Measurements from ENCODE around the gene COA8.

COA8 gene

DNA sequence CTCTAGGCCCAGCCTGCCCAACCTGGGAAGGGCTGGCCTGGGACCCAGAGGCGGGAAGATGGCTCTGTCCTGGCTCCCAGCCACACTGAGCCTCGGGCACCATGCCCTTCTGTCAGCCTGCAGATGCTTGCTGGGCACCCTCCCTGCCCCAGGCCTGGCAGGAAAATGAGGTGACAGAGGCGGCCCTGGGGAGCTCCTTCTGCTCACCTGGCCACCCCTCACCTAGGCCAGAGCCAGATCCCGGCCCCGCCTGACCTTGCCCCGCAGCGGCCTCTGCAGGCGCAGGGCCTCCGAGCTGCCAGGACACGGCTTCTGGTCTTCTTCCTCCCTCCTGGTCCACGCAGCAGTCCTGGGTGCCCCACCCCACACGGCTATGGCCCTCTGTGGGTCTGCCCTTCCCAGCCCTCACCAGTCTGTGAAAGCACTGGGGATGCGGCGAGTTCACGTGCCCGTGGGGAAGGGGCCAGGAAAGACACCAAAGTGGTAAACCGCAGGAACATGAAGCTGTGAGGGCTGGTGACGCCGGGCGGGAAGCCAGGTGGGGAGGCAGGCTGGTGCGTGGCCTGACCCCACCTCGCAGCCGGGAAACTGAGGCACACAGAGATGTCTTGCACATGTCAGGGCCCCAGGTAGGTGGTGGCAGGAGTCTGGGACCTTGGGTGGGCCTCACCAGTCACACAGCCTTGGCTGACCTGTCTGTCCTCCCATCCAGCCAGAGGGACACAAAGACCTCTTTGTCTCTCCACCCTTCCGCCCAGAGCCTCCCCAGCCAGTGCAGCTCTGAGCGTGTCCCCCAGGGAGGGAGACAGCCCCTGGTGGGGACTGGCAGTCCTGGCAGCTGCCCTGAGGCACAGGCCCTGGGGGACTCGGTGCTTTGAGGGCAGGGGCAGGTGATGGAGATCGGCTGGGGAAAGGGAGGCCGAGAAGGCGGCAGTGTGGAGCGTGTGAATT is 13.1 kb upstream of the COA8 start:
- no peak for DNase-seq (ENCODE audit: low spot score)

GRCh38 chr14:103550451-103551337 is 12.1 kb upstream of the COA8 start:
- no peak for DNase-seq (ENCODE audit: low spot score)

DNA sequence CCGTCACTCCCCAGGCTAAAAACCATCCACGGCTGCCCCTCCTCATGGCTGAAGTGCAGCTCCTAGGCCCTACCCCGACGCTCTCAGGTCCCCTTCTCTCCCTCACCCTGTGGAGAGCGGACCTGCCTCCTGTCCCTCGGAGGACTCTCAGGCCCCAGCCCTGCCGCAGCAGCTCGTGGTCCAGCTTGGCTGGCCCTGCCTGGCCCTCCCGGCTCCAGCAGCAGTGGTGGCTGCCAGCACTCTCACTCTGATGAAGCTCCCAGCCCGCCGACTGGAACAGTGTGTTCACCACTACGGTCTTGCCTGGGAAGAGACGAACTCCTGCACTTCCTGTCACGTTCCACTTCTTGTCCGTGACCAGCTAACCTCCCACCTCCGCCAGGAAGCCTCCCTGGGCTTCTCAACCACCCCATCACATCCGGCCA is 11.4 kb upstream of the COA8 start:
- no peak for DNase-seq (ENCODE audit: low spot score)

DNA sequence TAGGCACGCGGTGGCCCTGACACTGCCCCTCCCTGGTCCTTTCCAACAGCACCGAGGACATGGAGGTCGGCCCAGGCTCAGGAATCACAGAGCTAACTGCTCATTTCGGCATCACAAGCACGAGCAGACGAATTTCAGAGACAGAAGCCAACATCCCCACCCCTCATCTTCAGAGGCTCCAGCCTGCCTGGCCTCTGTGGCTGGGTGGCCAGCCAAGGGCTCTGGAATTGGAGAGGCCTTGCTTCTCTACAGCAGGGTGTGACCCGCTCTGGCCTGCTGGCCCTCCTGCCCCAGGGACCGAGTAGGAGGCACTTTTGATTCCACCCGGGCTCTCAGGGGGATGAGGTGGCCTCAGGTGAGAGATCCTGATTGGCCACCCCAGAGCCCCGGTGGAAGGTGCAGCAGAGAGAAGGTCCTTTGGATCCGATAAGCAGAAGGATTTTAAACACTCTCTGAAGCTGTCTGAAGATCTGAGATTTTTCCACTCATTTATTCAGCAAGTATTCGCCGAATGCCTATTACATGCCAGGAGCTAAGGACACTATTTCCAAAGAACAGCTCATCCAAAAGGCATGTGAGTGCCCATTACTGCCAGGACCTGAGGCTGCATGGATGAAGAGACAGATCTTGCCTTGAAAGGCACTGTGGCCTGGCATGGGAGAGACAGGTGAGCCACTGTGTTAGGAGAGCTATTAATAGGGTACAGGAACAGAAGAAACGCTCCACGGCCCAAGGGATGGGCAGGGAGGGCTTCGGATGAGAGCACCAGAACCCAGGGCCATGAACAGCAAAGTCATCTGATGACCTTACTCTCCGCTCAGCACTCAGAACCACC is 10.5 kb upstream of the COA8 start:
- no peak for DNase-seq (ENCODE audit: low spot score)

- no peak for DNase-seq (ENCODE audit: low spot score)
These were observed 9.9 kb upstream of the COA8 start for GRCh38 chr14:103552846-103553210.

GRCh38 chr14:103555559-103556337 is 7.0 kb upstream of the COA8 start:
- no peak for DNase-seq (ENCODE audit: low spot score)

GRCh38 chr14:103556946-103557758 is 5.6 kb upstream of the COA8 start:
- DNase-seq (ENCODE audit: low spot score): no peak

GRCh38 chr14:103558071-103558882 is 4.5 kb upstream of the COA8 start:
- no peak for DNase-seq (ENCODE audit: low spot score)

- DNase-seq (ENCODE audit: low spot score): no peak
These were observed 3.0 kb upstream of the COA8 start for GRCh38 chr14:103559766-103560165.

GRCh38 chr14:103560691-103561090 is 2.1 kb upstream of the COA8 start:
- DNase-seq (ENCODE audit: low spot score): no peak

DNA sequence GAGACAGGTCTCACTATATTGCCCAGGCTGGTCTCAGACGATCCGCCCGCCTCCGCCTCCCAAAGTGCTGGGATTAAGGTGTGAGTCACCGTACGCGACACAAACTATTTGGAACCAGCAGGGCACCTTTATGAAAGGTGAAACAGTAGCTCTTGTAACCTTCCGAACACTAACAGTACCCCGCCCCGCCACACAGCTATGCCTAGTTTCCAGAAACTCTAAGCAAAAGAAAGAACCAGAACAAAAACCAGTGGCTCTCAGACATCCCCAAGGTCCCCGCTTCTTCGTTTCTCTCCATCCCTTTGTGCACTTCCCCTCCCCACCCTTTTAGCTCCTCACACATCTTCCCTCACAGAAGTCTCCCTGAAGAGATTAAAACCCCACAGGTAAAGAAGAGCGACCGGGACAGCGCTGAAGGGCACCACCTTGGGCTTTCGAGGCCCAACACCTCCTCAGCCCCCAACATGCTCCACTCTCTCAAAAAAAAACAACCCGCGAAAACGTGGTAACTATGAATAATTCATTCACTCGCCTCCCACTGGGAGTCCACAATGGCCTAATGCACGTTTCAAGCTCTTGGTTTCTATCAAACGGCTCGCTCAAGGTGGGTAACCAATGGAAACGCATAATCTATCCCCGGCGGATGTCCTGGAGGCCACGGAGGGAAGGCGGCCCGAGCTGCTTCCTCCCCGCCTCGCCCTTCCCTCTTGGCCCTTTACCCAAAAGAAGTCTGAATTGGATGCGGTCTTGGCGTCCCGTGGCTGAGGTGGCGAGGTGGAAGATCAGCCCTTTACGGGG is 1.2 kb upstream of the COA8 start:
- no peak for DNase-seq (ENCODE audit: low spot score)

DNA sequence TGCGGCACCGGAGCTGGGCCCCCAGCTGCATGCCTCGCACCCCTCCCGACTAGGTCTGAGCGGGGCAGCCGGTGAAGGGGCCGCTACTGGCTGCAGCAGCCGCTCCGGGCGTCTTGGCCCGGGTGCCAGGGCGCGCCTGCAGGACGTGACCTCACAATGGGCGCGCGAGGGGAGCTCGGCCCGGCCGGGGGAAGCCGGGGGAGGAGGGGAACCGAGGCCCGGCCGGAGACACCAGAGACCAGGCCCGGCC is 656 bp upstream of the COA8 start:
- DNase-seq (ENCODE audit: low spot score): no peak

DNA sequence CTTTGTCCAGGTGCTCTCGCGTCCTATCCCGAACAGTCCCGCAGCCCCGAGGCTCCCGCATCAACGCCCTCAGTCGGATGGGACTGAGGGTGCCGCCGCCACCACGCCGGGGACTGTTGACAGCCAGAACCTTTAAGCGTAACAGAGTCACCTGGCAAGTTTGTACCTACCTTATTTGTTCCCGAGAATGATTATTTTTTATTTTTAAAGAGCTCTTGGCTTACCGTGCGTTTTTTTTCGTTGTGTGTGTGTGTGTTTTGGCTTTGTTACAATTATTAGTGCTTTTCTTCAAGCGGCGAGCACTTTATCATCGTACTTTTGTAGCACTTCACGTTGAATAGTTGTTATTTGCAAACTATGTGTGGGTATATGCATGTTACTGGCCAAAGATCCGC is 463 bp downstream of the COA8 start:
- DNase-seq (ENCODE audit: low spot score): no peak

- DNase-seq (ENCODE audit: low spot score): no peak
These were observed 1.2 kb downstream of the COA8 start for GRCh38 chr14:103563844-103564505.

DNA sequence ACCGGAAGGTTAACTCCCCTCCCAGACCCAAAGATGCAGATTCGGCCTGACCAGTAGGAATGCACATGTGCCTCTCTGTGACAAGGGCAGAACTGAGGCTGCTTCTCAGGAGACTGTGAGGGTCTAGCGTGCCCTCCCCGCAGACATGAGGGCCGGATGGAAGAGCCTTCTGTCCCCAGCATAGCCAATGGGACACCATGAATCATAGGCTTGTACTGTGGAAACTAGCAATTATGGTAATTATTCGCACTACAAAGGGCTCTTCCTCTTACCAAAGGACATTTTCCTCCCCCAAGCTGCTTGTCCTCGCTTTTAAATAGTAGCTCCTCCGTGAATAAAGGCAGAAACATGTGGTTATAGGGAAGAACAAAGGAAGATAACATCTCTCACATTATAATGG is 6.2 kb downstream of the COA8 start:
- no peak for DNase-seq (ENCODE audit: low spot score)

- no peak for DNase-seq (ENCODE audit: low spot score)
These were observed 6.6 kb downstream of the COA8 start for GRCh38 chr14:103569408-103569807.

DNA sequence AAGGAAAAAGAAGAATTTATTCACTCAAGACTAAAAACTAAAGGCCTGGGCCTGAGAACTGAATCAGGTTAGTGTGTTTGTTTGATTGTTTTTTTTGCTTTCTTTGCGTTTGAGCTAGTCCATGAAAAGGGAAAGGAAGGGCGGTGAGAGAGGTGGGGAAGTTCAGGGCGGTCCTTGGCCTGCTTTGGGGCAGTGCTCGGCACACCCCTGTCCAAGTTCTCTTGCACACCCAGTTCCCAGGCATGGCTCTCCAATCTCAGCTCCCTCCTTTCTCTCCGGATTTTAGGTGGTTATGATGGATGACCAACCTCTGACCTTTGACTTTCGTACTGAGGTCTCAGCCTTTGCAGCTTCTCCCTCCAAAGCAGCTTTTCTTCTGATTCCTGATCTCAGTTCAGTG is 11.3 kb downstream of the COA8 start:
- no peak for DNase-seq (ENCODE audit: low spot score)

DNA sequence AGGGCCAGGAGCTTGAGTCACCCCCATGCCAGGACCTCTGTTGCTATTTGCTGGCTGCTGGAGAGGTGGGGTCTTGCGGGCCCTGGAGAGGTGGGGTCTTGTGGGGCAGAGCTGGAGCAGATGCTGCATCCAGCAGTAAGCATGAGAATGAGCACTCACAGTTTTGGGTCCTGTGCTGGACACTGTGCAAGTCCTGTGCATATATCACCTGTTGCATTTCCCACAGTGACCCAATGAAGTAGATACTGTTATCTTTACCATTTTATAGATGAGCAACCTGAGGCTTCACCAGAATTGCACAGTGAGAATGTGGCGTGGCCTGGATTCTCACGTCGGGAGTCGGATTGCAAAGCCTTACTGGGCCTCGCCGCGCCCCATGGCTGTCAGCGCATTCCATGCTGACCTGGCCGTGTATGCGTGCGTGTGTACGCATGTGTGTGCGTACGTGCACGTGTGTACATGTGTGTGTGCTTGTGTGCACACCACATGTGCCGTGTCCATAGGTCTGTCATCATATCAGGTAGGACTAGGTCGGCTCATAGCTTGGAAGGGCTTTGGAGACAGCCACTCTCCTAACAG is 12.0 kb downstream of the COA8 start:
- DNase-seq (ENCODE audit: low spot score): no peak

All from iPS-NIHi11 (cell line).